Measurements from ENCODE around the gene IL18BP.

Gene IL18BP

DNA sequence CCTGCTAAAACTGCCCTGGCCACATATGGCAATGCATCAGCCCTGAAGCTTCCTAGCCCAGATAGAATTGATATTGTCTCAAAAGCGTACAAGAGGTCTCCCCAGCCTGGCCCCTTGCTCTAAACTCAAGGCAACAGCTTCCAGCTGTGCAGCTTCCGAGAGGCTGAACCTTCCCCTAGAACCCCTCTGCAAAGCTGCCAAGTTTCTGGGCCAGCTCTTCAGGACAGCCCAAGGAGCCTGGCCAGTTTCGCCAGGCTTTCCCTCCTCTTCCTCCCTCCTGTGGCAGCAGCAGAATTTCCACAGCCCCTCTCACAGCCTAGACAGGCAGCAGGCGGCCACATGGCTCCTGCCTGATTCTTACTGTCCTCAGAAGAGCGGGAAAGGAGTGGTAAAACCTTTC lies 47.1 kb downstream of the IL18BP start:
- DNase-seq (ENCODE audit: low read depth), result no peak

GRCh38 chr11:72048766-72049460 lies 50.2 kb downstream of the IL18BP start:
- no peak for DNase-seq (ENCODE audit: low read depth)
